IMR-90 (cell line): Measurements from ENCODE around the gene VPS35L. TPM values are rescaled to one million over a fixed set of nuclear protein-coding genes. Genes with fewer than 3 reads are reported as not detected.

Experiments
- ATAC-seq: fragments of 200-7000 bp; cut with Tn5 transposase; 2 replicates; pipeline ENCODE4 v1.9.1; 2020; ENCODE audit warnings: low read depth, mild to moderate bottlenecking, moderate library complexity
- BruUV-seq: library from RNA; stranded (reverse); fragments of 400-500 nt; replicated peaks from 2 replicates; lab custom pipeline; 2021; lab: Mats Ljungman, UMichigan
- CTCF ChIA-PET: fragments of 300-600 bp; formaldehyde crosslinking; extraction: SDS; loops from one replicate; lab custom pipeline; 2021; ENCODE audit warnings: antibody characterized with exemption; lab: Yijun Ruan, JAX
- POLR2A ChIA-PET: fragments of 300-600 bp; sonication (Branson Sonifier 250); formaldehyde crosslinking; loops from one replicate; lab custom pipeline; 2022; ENCODE audit warnings: antibody characterized with exemption; ENCODE audit not compliant: unreplicated experiment; lab: Charles Lee
- DNase-seq: peaks from one replicate; pipeline ENCODE4 v3.0.0; 2013
- H2AFZ ChIP-seq: replicated peaks from 2 replicates; pipeline ENCODE3; 2013; ENCODE audit warnings: low read length, mild to moderate bottlenecking; ENCODE audit not compliant: poor library complexity
- H2AK5ac ChIP-seq: 2 replicates; pipeline ENCODE4 v1.6.1; 2013; ENCODE audit warnings: low read depth, low read length, inconsistent platforms
- H2AK9ac ChIP-seq: replicated peaks from 2 replicates; pipeline ENCODE3; 2013; ENCODE audit warnings: mild to moderate bottlenecking, low read depth, low read length, moderate library complexity; ENCODE audit not compliant: poor library complexity
- H2BK120ac ChIP-seq: 2 replicates; pipeline ENCODE4 v1.6.1; 2013; ENCODE audit warnings: low read depth, low read length, inconsistent platforms
- H2BK15ac ChIP-seq: 3 replicates; pipeline ENCODE4 v1.6.1; 2013; ENCODE audit warnings: low read depth, low read length, inconsistent platforms
- H2BK20ac ChIP-seq: 2 replicates; pipeline ENCODE4 v1.6.1; 2013; ENCODE audit warnings: low read depth, mild to moderate bottlenecking, inconsistent platforms, low read length, moderate library complexity
- H2BK5ac ChIP-seq: 2 replicates; pipeline ENCODE4 v1.6.1; 2013; ENCODE audit warnings: mild to moderate bottlenecking, low read depth, low read length, inconsistent platforms; ENCODE audit not compliant: poor library complexity, severe bottlenecking
- H3K14ac ChIP-seq: replicated peaks from 2 replicates; pipeline ENCODE4 v1.6.1; 2013; ENCODE audit warnings: low read depth, low read length, inconsistent platforms
- H3K18ac ChIP-seq: 2 replicates; pipeline ENCODE4 v1.6.1; 2013; ENCODE audit warnings: low read depth, low read length, control low read depth
- H3K23ac ChIP-seq: 2 replicates; pipeline ENCODE4 v1.6.1; 2013; ENCODE audit warnings: low read depth, low read length, inconsistent platforms
- H3K27ac ChIP-seq: 2 replicates; pipeline ENCODE4 v1.5.1; 2013; ENCODE audit warnings: mild to moderate bottlenecking, control low read depth, low read length; ENCODE audit not compliant: insufficient read depth
- H3K27me3 ChIP-seq: 2 replicates; pipeline ENCODE4 v1.6.1; 2013; ENCODE audit warnings: low read length; ENCODE audit not compliant: control insufficient read depth, insufficient read depth
- H3K36me3 ChIP-seq: 2 replicates; pipeline ENCODE4 v1.6.1; 2013; ENCODE audit warnings: low read length, mixed read lengths; ENCODE audit not compliant: control insufficient read depth, insufficient read depth
- H3K4ac ChIP-seq: 2 replicates; pipeline ENCODE4 v1.6.1; 2013; ENCODE audit warnings: low read depth, low read length, inconsistent platforms
- H3K4me1 ChIP-seq: 2 replicates; pipeline ENCODE4 v1.6.1; 2013; ENCODE audit warnings: low read length, mixed read lengths; ENCODE audit not compliant: control insufficient read depth, insufficient read depth
- H3K4me2 ChIP-seq: 2 replicates; pipeline ENCODE4 v1.6.1; 2013; ENCODE audit warnings: low read depth, mild to moderate bottlenecking, control low read depth, low read length, moderate library complexity
- H3K4me3 ChIP-seq: 2 replicates; pipeline ENCODE4 v1.5.1; 2013; ENCODE audit warnings: low read depth, mild to moderate bottlenecking, control low read depth, low read length, moderate library complexity; ENCODE audit not compliant: insufficient read depth
- H3K56ac ChIP-seq: 2 replicates; pipeline ENCODE4 v1.6.1; 2013; ENCODE audit warnings: low read length, inconsistent platforms; ENCODE audit not compliant: insufficient read depth; ENCODE audit errors: extremely low read depth
- H3K79me1 ChIP-seq, 2 experiments: 2 replicates each; pipeline ENCODE4 v1.6.1; 2013; ENCODE audit warnings: low read length in 2 of 2, inconsistent platforms in 1 of 2, low read depth in 1 of 2
- H3K9ac ChIP-seq: 2 replicates; pipeline ENCODE4 v1.6.1; 2013; ENCODE audit warnings: low read depth, low read length, control low read depth
- H3K9me1 ChIP-seq: 2 replicates; pipeline ENCODE4 v1.6.1; 2013; ENCODE audit warnings: low read length, inconsistent platforms; ENCODE audit not compliant: insufficient read depth
- H3K9me3 ChIP-seq: 2 replicates; pipeline ENCODE4 v1.6.1; 2013; ENCODE audit warnings: low read length; ENCODE audit not compliant: control insufficient read depth, insufficient read depth
- H4K20me1 ChIP-seq: 2 replicates; pipeline ENCODE4 v1.6.1; 2013; ENCODE audit warnings: low read length, inconsistent platforms; ENCODE audit not compliant: insufficient read depth
- H4K5ac ChIP-seq: 2 replicates; pipeline ENCODE4 v1.6.1; 2013; ENCODE audit warnings: mild to moderate bottlenecking, low read depth, low read length, control low read depth
- H4K8ac ChIP-seq, 2 experiments: 2 replicates each; pipeline ENCODE4 v1.6.1; 2013; ENCODE audit warnings: low read depth in 2 of 2, low read length in 2 of 2, control low read depth in 1 of 2, inconsistent platforms in 1 of 2
- H4K91ac ChIP-seq: 2 replicates; pipeline ENCODE4 v1.6.1; 2013; ENCODE audit warnings: low read depth, low read length, inconsistent platforms; ENCODE audit not compliant: insufficient read depth
- BHLHE40 ChIP-seq: fragments of 150-350 bp; IDR thresholded peaks from 2 replicates; pipeline ENCODE4 v1.6.1; 2016; ENCODE audit warnings: mild to moderate bottlenecking, low read depth, low read length
- CEBPB ChIP-seq: IDR thresholded peaks from 2 replicates; pipeline ENCODE4 v1.6.1; 2012; ENCODE audit warnings: low read depth, low read length, improper control_type of control experiment
- CHD1 ChIP-seq: IDR thresholded peaks from 2 replicates; pipeline ENCODE4 v1.6.1; 2012; ENCODE audit warnings: low read depth, low read length, improper control_type of control experiment
- CTCF ChIP-seq: conservative IDR thresholded peaks from 2 replicates; pipeline ENCODE4 v1.5.1; 2012; ENCODE audit warnings: mild to moderate bottlenecking, low read depth, low read length, improper control_type of control experiment
- ELK1 ChIP-seq: fragments of 150-350 bp; IDR thresholded peaks from 2 replicates; pipeline ENCODE4 v1.6.1; 2016; ENCODE audit warnings: low read depth, mild to moderate bottlenecking, low read length, moderate library complexity, borderline replicate concordance
- FOS ChIP-seq: fragments of 150-350 bp; IDR thresholded peaks from 2 replicates; pipeline ENCODE4 v1.6.1; 2016; ENCODE audit warnings: low read depth, low read length
- MAFK ChIP-seq: IDR thresholded peaks from 2 replicates; pipeline ENCODE4 v1.6.1; 2012; ENCODE audit warnings: low read depth, low read length, improper control_type of control experiment
- MAZ ChIP-seq: IDR thresholded peaks from 2 replicates; pipeline ENCODE4 v1.6.1; 2012; ENCODE audit warnings: low read depth, mild to moderate bottlenecking, low read length, improper control_type of control experiment, moderate library complexity, borderline replicate concordance
- MXI1 ChIP-seq: IDR thresholded peaks from 2 replicates; pipeline ENCODE4 v1.6.1; 2012; ENCODE audit warnings: low read depth, mild to moderate bottlenecking, low read length, moderate library complexity, borderline replicate concordance
- NFE2L2 ChIP-seq: fragments of 150-350 bp; IDR thresholded peaks from 2 replicates; pipeline ENCODE4 v1.6.1; 2016; ENCODE audit warnings: low read depth, mild to moderate bottlenecking, low read length
- POLR2A ChIP-seq: IDR thresholded peaks from 2 replicates; pipeline ENCODE4 v1.6.1; 2012; ENCODE audit warnings: mild to moderate bottlenecking, low read depth, low read length
- RAD21 ChIP-seq: IDR thresholded peaks from 2 replicates; pipeline ENCODE4 v1.6.1; 2012; ENCODE audit warnings: low read length, improper control_type of control experiment
- RCOR1 ChIP-seq: IDR thresholded peaks from 2 replicates; pipeline ENCODE4 v1.6.1; 2012; ENCODE audit warnings: mild to moderate bottlenecking, low read length, improper control_type of control experiment; ENCODE audit not compliant: insufficient replicate concordance
- RFX5 ChIP-seq: IDR thresholded peaks from 2 replicates; pipeline ENCODE4 v1.8.0; 2012; ENCODE audit warnings: low read depth, mild to moderate bottlenecking, low read length, moderate library complexity
- SMC3 ChIP-seq: fragments of 150-350 bp; IDR thresholded peaks from 2 replicates; pipeline ENCODE4 v1.6.1; 2016; ENCODE audit warnings: low read depth, mild to moderate bottlenecking, antibody characterized with exemption, low read length, moderate library complexity
- USF2 ChIP-seq: fragments of 150-350 bp; IDR thresholded peaks from 2 replicates; pipeline ENCODE4 v1.6.1; 2017; ENCODE audit warnings: mild to moderate bottlenecking, antibody characterized with exemption, low read length, low read depth
- WGBS, 2 experiments: methylation state at CpG; one replicate each; pipeline versions ENCODE4 v1.1.5 to v1.1.7; 2013; ENCODE audit warnings: missing lambda C conversion rate in 2 of 2; ENCODE audit not compliant: insufficient read length in 1 of 2; ENCODE audit errors: extremely low coverage in 2 of 2; 5-methylcytosine and 5-hydroxymethylcytosine counted together
- dilution Hi-C: fragments of 300-500 bp; cut with HindIII; formaldehyde crosslinking; loops from one replicate; pipeline ENCODE4 v1.14.3; 2018; ENCODE audit warnings: low sequenced_read_pairs; ENCODE audit not compliant: unreplicated experiment
- in situ Hi-C: fragments of 300-500 bp; cut with MboI; formaldehyde crosslinking; loops from 3 replicates; pipeline ENCODE4 v1.14.3; 2019; ENCODE audit warnings: low sequenced_read_pairs, inconsistent platforms, mixed read lengths
- intact Hi-C: fragments of 100-400 bp; cut with micrococcal nuclease; formaldehyde crosslinking; loops from 2 replicates; pipeline ENCODE4 v1.10.0; 2022
- polyA plus RNA-seq, 3 experiments: library from polyadenylated mRNA; depleted of rRNA; stranded (reverse); fragments of >200 nt; gene quantifications; 2 replicates each; pipeline ENCODE4 v1.2.3, GENCODE V29; 2012; ENCODE audit warnings: low replicate concordance in 1 of 3
- total RNA-seq: library from RNA; depleted of rRNA; stranded (reverse); fragments of >200 nt; gene quantifications from 2 replicates; pipeline ENCODE4 v1.2.3, GENCODE V29; 2012

Gene VPS35L
- total and polyA plus RNA-seq, 2 of the 4 experiments (the other 2 are of a cell fraction), result 28.0 to 40.1 TPM

GRCh38 chr16:19515757-19516156 lies 39.7 kb upstream of the VPS35L start:
- Histone ChIP-seq H3K56ac (no peak overlapping the region), H2AK9ac (no peak overlapping the region), H3K4me2 (no peak overlapping the region), H4K5ac (no peak overlapping the region), H3K9me1 (peaks cover 2% of the 10 kb centered on the region; the same call in 1 of the 2 replicates), H2AFZ (no peak overlapping the region), H3K36me3 (no peaks in the 10 kb centered on the region), H3K79me1 (peaks cover 13 to 36% of the 10 kb centered on the region in 2 experiments), H2BK20ac (no peak overlapping the region), H3K9me3 (no peaks in the 10 kb centered on the region), H4K91ac (no peak overlapping the region), H2BK120ac (no peak overlapping the region), H4K20me1 (no peaks in the 10 kb centered on the region), H3K4me1 (peaks cover 5% of the 10 kb centered on the region; the same call in 1 of the 2 replicates), H4K8ac (no peak overlapping the region), H2AK5ac (no peak overlapping the region), H3K9ac (no peak overlapping the region), H2BK5ac (no peak overlapping the region), H3K14ac (no peak overlapping the region), H3K27ac (no peak overlapping the region; the same call in 1 of the 2 replicates), H3K4me3 (no peak overlapping the region), H3K27me3 (no peaks in the 10 kb centered on the region), H3K23ac (no peak overlapping the region), H3K4ac (no peak overlapping the region), H2BK15ac (no peak overlapping the region), H3K18ac (no peak overlapping the region)
- ChIA-PET POLR2A (no interaction called here), CTCF (no interaction called here)
- no TSS peak for BruUV-seq
- intact Hi-C loops, result no loop called here
- TF ChIP-seq CEBPB (no peak), SMC3 (no peak), CHD1 (no peak), MAZ (no peak), RCOR1 (no peak), RAD21 (no peak), RFX5 (no peak), POLR2A (no peak), ELK1 (no peak), BHLHE40 (no peak), NFE2L2 (no peak), MXI1 (no peak), CTCF (no peak), USF2 (no peak), MAFK (no peak), FOS (no peak)
- dilution Hi-C loops, result no loop called here
- in situ Hi-C loops, result no loop called here
- DNase-seq (peak; percentile 50), ATAC-seq (peak; percentile 73)
- no CpG with 5 or more reads among the region's 2 CpGs for WGBS, 2 experiments
